H9 (cell line): ENCODE results near the gene ATP5F1B. TPM values are rescaled to one million over a fixed set of nuclear protein-coding genes. Genes with fewer than 3 reads are reported as not detected.

ENCODE experiments used
- DNase-seq: peaks from one replicate; pipeline ENCODE4 v3.0.0-alpha.2; 2017
- H2AFZ ChIP-seq: one replicate; pipeline ENCODE4 v1.6.1; 2013; ENCODE audit warnings: mild to moderate bottlenecking, low read length, control low read depth, moderate library complexity
- H2AK5ac ChIP-seq: 2 replicates; pipeline ENCODE4 v1.6.1; 2013; ENCODE audit warnings: low read length, control low read depth, mixed read lengths; ENCODE audit not compliant: insufficient read length
- H2BK120ac ChIP-seq: one replicate; pipeline ENCODE4 v1.6.1; 2013; ENCODE audit warnings: low read depth, mild to moderate bottlenecking, low read length, control low read depth, inconsistent platforms; ENCODE audit not compliant: poor library complexity, severe bottlenecking
- H2BK12ac ChIP-seq: 2 replicates; pipeline ENCODE4 v1.6.1; 2013; ENCODE audit warnings: low read length, control low read depth, mixed read lengths, low read depth; ENCODE audit not compliant: insufficient read length
- H2BK15ac ChIP-seq: 2 replicates; pipeline ENCODE4 v1.6.1; 2013; ENCODE audit warnings: low read depth, low read length, control low read depth
- H2BK20ac ChIP-seq: one replicate; pipeline ENCODE4 v1.6.1; 2013; ENCODE audit warnings: low read depth, mild to moderate bottlenecking, low read length, control low read depth, inconsistent platforms; ENCODE audit not compliant: poor library complexity, severe bottlenecking
- H2BK5ac ChIP-seq: 2 replicates; pipeline ENCODE4 v1.6.1; 2013; ENCODE audit warnings: low read length, control low read depth, mixed read lengths; ENCODE audit not compliant: insufficient read length
- H3K14ac ChIP-seq: 2 replicates; pipeline ENCODE4 v1.6.1; 2013; ENCODE audit warnings: low read length, control low read depth; ENCODE audit not compliant: insufficient read depth
- H3K18ac ChIP-seq: 2 replicates; pipeline ENCODE4 v1.6.1; 2013; ENCODE audit warnings: low read depth, mild to moderate bottlenecking, mixed read lengths, low read length, control low read depth; ENCODE audit not compliant: insufficient read length
- H3K23ac ChIP-seq: 2 replicates; pipeline ENCODE4 v1.6.1; 2013; ENCODE audit warnings: low read length, control low read depth, mixed read lengths, low read depth; ENCODE audit not compliant: insufficient read length
- H3K23me2 ChIP-seq: 2 replicates; pipeline ENCODE4 v1.6.1; 2013; ENCODE audit warnings: low read depth, mild to moderate bottlenecking, mixed read lengths, low read length, control low read depth; ENCODE audit not compliant: insufficient read length, poor library complexity, severe bottlenecking
- H3K27ac ChIP-seq: 2 replicates; pipeline ENCODE4 v1.5.1; 2013; ENCODE audit warnings: low read length, control low read depth, mixed read lengths, low read depth; ENCODE audit not compliant: insufficient read length
- H3K27me3 ChIP-seq: 2 replicates; pipeline ENCODE4 v1.6.1; 2013; ENCODE audit warnings: low read length, control low read depth, inconsistent platforms; ENCODE audit not compliant: insufficient read depth
- H3K4ac ChIP-seq: 2 replicates; pipeline ENCODE4 v1.6.1; 2013; ENCODE audit warnings: low read depth, mild to moderate bottlenecking, control low read depth, inconsistent platforms, low read length, moderate library complexity
- H3K4me1 ChIP-seq: 2 replicates; pipeline ENCODE4 v1.6.1; 2013; ENCODE audit warnings: low read length, control low read depth, inconsistent platforms; ENCODE audit not compliant: insufficient read depth
- H3K4me2 ChIP-seq: 2 replicates; pipeline ENCODE4 v1.6.1; 2013; ENCODE audit warnings: low read length, control low read depth, mixed read lengths; ENCODE audit not compliant: insufficient read length, insufficient read depth
- H3K56ac ChIP-seq: 2 replicates; pipeline ENCODE4 v1.6.1; 2013; ENCODE audit warnings: low read depth, mild to moderate bottlenecking, mixed read lengths, low read length, control low read depth; ENCODE audit not compliant: insufficient read length
- H3K79me1 ChIP-seq: 2 replicates; pipeline ENCODE4 v1.6.1; 2013; ENCODE audit warnings: low read depth, mild to moderate bottlenecking, moderate library complexity, low read length, control low read depth, inconsistent platforms; ENCODE audit not compliant: insufficient read depth, poor library complexity, severe bottlenecking
- H3K79me2 ChIP-seq: 2 replicates; pipeline ENCODE4 v1.6.1; 2013; ENCODE audit warnings: low read length, control low read depth, inconsistent platforms; ENCODE audit not compliant: insufficient read depth
- H3K9ac ChIP-seq: 2 replicates; pipeline ENCODE4 v1.6.1; 2013; ENCODE audit warnings: low read length, control low read depth, mixed read lengths; ENCODE audit not compliant: insufficient read length; ENCODE audit errors: extremely low read depth
- H3K9me3 ChIP-seq: one replicate; pipeline ENCODE4 v1.6.1; 2013; ENCODE audit warnings: low read depth, low read length, inconsistent platforms; ENCODE audit not compliant: control insufficient read depth
- H3T11ph ChIP-seq: one replicate; pipeline ENCODE4 v1.6.1; 2013; ENCODE audit warnings: mild to moderate bottlenecking, low read length, control low read depth, inconsistent platforms
- H4K20me1 ChIP-seq: one replicate; pipeline ENCODE4 v1.6.1; 2013; ENCODE audit not compliant: control insufficient read depth, insufficient read length, insufficient read depth
- H4K5ac ChIP-seq: 2 replicates; pipeline ENCODE4 v1.6.1; 2013; ENCODE audit warnings: low read depth, mild to moderate bottlenecking, mixed read lengths, low read length, control low read depth; ENCODE audit not compliant: insufficient read length
- H4K8ac ChIP-seq: replicated peaks from 2 replicates; pipeline ENCODE4 v1.6.1; 2013; ENCODE audit warnings: low read length, control low read depth, mixed read lengths, low read depth; ENCODE audit not compliant: insufficient read length
- H4K91ac ChIP-seq: 2 replicates; pipeline ENCODE4 v1.6.1; 2013; ENCODE audit warnings: low read depth, mild to moderate bottlenecking, moderate library complexity, mixed read lengths, low read length, control low read depth; ENCODE audit not compliant: insufficient read length
- H3K27ac Mint-ChIP-seq, 3 experiments: 2 replicates in 2 of 3; 3 replicates in 1 of 3; pipeline ENCODE4 v1.8.0; 2020 to 2021; ENCODE audit warnings: mixed read lengths in 3 of 3, mild to moderate bottlenecking in 1 of 3, moderate library complexity in 1 of 3
- H3K27me3 Mint-ChIP-seq: 2 replicates; pipeline ENCODE4 v1.8.0; 2021; ENCODE audit warnings: low read depth, mild to moderate bottlenecking, moderate library complexity, mixed read lengths
- H3K36me3 Mint-ChIP-seq, 3 experiments: 2 replicates in 2 of 3; 3 replicates in 1 of 3; pipeline ENCODE4 v1.8.0; 2020 to 2021; ENCODE audit warnings: low read depth in 3 of 3, mixed read lengths in 3 of 3; ENCODE audit not compliant: insufficient read depth in 1 of 3
- H3K4me1 Mint-ChIP-seq, 2 experiments: 2 replicates each; pipeline ENCODE4 v1.8.0; 2020; ENCODE audit warnings: mixed read lengths in 2 of 2
- H3K4me3 Mint-ChIP-seq, 2 experiments: 2 replicates in 1 of 2; 3 replicates in 1 of 2; pipeline ENCODE4 v1.8.0; 2020 to 2021; ENCODE audit warnings: mild to moderate bottlenecking in 2 of 2, mixed read lengths in 2 of 2, moderate library complexity in 1 of 2
- H3K9me3 Mint-ChIP-seq, 2 experiments: 2 replicates in 1 of 2; 3 replicates in 1 of 2; pipeline ENCODE4 v1.8.0; 2020; ENCODE audit warnings: mild to moderate bottlenecking in 2 of 2, mixed read lengths in 2 of 2, moderate library complexity in 1 of 2
- CTCF ChIP-seq: fragments of 200-600 bp; sonication (generic); conservative IDR thresholded peaks from 3 replicates; pipeline ENCODE4 v1.8.0; 2021; ENCODE audit warnings: antibody characterized with exemption, mild to moderate bottlenecking
- WGBS: extraction: QIAGEN DNeasy Blood & Tissue Kit; methylation state at CpG from one replicate; pipeline ENCODE4 v1.1.7; 2013; ENCODE audit warnings: missing lambda C conversion rate, low lambda C conversion rate, mixed read lengths; ENCODE audit not compliant: insufficient read length; ENCODE audit errors: extremely low coverage; 5-methylcytosine and 5-hydroxymethylcytosine counted together
- total RNA-seq: library from RNA; stranded (reverse); gene quantifications from 2 replicates; pipeline ENCODE4 v1.2.1, GENCODE V29; 2021

Gene ATP5F1B
- total RNA-seq, 1 experiment from 2014 or later: 927 TPM

- Histone ChIP-seq H2BK12ac (no peak overlapping the region), H3K79me1 (no peaks in the 10 kb centered on the region), H2BK120ac (no peak overlapping the region), H3K23me2 (no peaks in the 10 kb centered on the region), H3K23ac (no peak overlapping the region), H3K79me2 (no peaks in the 10 kb centered on the region), H3K18ac (no peak overlapping the region), H3K14ac (no peak overlapping the region), H3K9ac (no peak overlapping the region), H3T11ph (no peak overlapping the region), H4K20me1 (no peaks in the 10 kb centered on the region), H2BK20ac (no peak overlapping the region), H2AFZ (no peak overlapping the region), H3K27ac (no peak overlapping the region), H3K4me1 (no peaks in the 10 kb centered on the region), H3K9me3 (no peaks in the 10 kb centered on the region), H4K8ac (no peak overlapping the region), H3K4me2 (no peak overlapping the region), H3K27me3 (no peaks in the 10 kb centered on the region), H3K4ac (no peak overlapping the region), H2BK15ac (no peak overlapping the region), H3K56ac (no peak overlapping the region), H2AK5ac (no peak overlapping the region), H4K91ac (no peak overlapping the region), H4K5ac (no peak overlapping the region), H2BK5ac (no peak overlapping the region)
- H3K36me3 Mint-ChIP-seq: no peaks in the 10 kb centered on the region
- no peak overlapping the region for H3K4me3 Mint-ChIP-seq
- no peak for DNase-seq
- peaks cover 10 to 14% of the 10 kb centered on the region in 2 experiments for H3K4me1 Mint-ChIP-seq
- TF ChIP-seq CTCF: no peak
- no CpG with 5 or more reads among the region's 5 CpGs for WGBS
- no peak overlapping the region for H3K27ac Mint-ChIP-seq
- H3K27me3 Mint-ChIP-seq: peaks cover 1% of the 10 kb centered on the region; the same call in 1 of the 2 replicates
- no peaks in the 10 kb centered on the region for H3K9me3 Mint-ChIP-seq
Measured at GRCh38 chr12:56694161-56694560, 48.4 kb upstream of the ATP5F1B start.
